Measurements from ENCODE around the gene RIPOR3.
"Not testable (repeated sequence)": the region's sequence is repeated elsewhere in the genome, so short reads cannot be mapped to it uniquely, and the experiment has no call there.

Gene RIPOR3

GRCh38 chr20:50601511-50602431, 89.6 kb downstream of the RIPOR3 start:
- no peak for DNase-seq

- DNase-seq, result no peak
Measured at GRCh38 chr20:50600281-50600895, 91.0 kb downstream of the RIPOR3 start.

GRCh38 chr20:50598768-50599167, 92.6 kb downstream of the RIPOR3 start:
- DNase-seq, result not testable (repeated sequence)

- no peak for DNase-seq
Measured at GRCh38 chr20:50598074-50598473, 93.3 kb downstream of the RIPOR3 start.

- no peak for DNase-seq
Measured at GRCh38 chr20:50597406-50597969, 93.9 kb downstream of the RIPOR3 start.

GRCh38 chr20:50596694-50597021, 94.7 kb downstream of the RIPOR3 start:
- DNase-seq, result no peak

- no peak for DNase-seq
Measured at GRCh38 chr20:50595988-50596693, 95.2 kb downstream of the RIPOR3 start.

GRCh38 chr20:50595433-50595895, 95.9 kb downstream of the RIPOR3 start:
- DNase-seq, result no peak

- DNase-seq, result no peak
Measured at GRCh38 chr20:50594591-50595432, 96.5 kb downstream of the RIPOR3 start.

- DNase-seq, result no peak
Measured at GRCh38 chr20:50594231-50594590, 97.1 kb downstream of the RIPOR3 start.

- no peak for DNase-seq
Measured at GRCh38 chr20:50593005-50593335, 98.4 kb downstream of the RIPOR3 start.

GRCh38 chr20:50592282-50593004, 98.9 kb downstream of the RIPOR3 start:
- no peak for DNase-seq

- DNase-seq, result no peak
Measured at GRCh38 chr20:50591233-50591852, 100.0 kb downstream of the RIPOR3 start.

- no peak for DNase-seq
Measured at GRCh38 chr20:50590348-50590664, 101.0 kb downstream of the RIPOR3 start.

GRCh38 chr20:50589548-50590347, 101.6 kb downstream of the RIPOR3 start:
- no peak for DNase-seq

GRCh38 chr20:50588034-50588736, 103.2 kb downstream of the RIPOR3 start:
- no peak for DNase-seq

- DNase-seq, result no peak
Measured at GRCh38 chr20:50587291-50587961, 103.9 kb downstream of the RIPOR3 start.

GRCh38 chr20:50586531-50587232, 104.7 kb downstream of the RIPOR3 start:
- DNase-seq, result no peak

- no peak for DNase-seq
Measured at GRCh38 chr20:50585678-50586077, 105.7 kb downstream of the RIPOR3 start.

Data from NCI-H1436 treated with DMSO at 0.1 percent for 48 hours (cell line).